ENCODE results near the gene FGF9. TPM values are rescaled to one million over a fixed set of nuclear protein-coding genes. Genes with fewer than 3 reads are reported as not detected.

Gene FGF9
- total RNA-seq, 1 experiment from 2014 or later, result not detected

DNA sequence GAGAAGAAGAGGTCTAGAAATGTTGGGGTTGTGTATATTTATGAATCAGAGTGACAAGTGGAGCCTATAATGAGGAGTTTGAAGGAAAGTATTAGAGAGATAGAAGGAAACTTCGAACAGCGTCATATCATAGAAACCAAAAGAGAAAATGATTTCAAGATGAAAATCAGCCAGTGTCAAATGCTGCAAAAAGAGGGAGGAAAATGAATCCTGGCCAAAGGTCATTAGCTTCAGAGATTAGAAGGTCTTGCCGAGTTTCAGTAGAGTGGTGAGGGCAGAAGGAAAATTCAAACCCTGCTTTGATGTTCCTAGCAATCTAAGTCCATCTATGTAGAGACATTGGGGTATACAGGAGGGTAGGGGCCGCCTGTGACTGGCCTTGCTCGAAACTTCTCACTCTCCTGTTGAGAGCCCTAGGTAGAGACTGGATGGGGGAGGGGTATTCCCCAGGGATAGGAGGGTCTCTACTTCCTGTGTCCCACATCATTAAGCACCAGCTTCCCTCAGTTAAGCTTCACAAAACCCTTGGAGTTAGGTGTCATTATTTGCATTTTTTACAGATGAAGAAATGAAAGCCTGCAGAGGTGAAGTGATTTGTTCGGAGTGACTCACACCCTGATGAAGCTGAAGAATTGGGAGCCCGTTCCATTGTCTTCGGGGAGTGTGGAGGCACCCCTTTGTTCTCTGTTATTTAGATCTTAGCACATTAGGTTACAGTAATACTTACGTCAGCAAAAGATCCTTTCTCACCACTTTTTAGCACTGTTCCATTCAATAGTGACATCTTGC lies 62.8 kb downstream of the FGF9 start:
- ChIA-PET CTCF (interaction anchor here (0.6 kb wide), 1 partner anchor 1397 kb away, joined by 3 read pairs; no protein-coding TSS in a partner anchor), POLR2A (ENCODE audit: unreplicated experiment) (no interaction called here)
- H2AFZ ChIP-seq (ENCODE audit: low read length), result no peak overlapping the region
- H4K20me1 ChIP-seq (ENCODE audit: low read length), result no peaks in the 10 kb centered on the region
- H3K4me3 ChIP-seq (ENCODE audit: low read length), result no peak overlapping the region
- H3K27ac ChIP-seq (ENCODE audit: low read length), result no peak overlapping the region
- DNase-seq (no peak), ATAC-seq (no peak)
- H3K4me2 ChIP-seq (ENCODE audit: low read length), result no peak overlapping the region
- no peaks in the 10 kb centered on the region for H3K9me3 ChIP-seq (ENCODE audit: low read length)
- H3K9me2 ChIP-seq (replicated peaks; ENCODE audit: low read length), result no peaks in the 10 kb centered on the region
- H3K36me3 ChIP-seq (ENCODE audit: low read depth, low read length), result no peaks in the 10 kb centered on the region
- H3K9ac ChIP-seq (ENCODE audit: low read length), result no peak overlapping the region
- no peaks in the 10 kb centered on the region for H3F3A ChIP-seq (ENCODE audit: low read length, unreplicated experiment)
- no peaks in the 10 kb centered on the region for H3K79me2 ChIP-seq (ENCODE audit: low read length)
- TF ChIP-seq, protein P1, sequence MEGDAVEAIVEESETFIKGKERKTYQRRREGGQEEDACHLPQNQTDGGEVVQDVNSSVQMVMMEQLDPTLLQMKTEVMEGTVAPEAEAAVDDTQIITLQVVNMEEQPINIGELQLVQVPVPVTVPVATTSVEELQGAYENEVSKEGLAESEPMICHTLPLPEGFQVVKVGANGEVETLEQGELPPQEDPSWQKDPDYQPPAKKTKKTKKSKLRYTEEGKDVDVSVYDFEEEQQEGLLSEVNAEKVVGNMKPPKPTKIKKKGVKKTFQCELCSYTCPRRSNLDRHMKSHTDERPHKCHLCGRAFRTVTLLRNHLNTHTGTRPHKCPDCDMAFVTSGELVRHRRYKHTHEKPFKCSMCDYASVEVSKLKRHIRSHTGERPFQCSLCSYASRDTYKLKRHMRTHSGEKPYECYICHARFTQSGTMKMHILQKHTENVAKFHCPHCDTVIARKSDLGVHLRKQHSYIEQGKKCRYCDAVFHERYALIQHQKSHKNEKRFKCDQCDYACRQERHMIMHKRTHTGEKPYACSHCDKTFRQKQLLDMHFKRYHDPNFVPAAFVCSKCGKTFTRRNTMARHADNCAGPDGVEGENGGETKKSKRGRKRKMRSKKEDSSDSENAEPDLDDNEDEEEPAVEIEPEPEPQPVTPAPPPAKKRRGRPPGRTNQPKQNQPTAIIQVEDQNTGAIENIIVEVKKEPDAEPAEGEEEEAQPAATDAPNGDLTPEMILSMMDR (conservative IDR thresholded peaks at IDR 0.05; ENCODE audit: low read depth, low read length), result no peak
- TF ChIP-seq EZH2 (IDR thresholded peaks at IDR 0.05; ENCODE audit: low read length, unreplicated experiment), result no peak
- no peak for TF ChIP-seq EZH2phosphoT487 (IDR thresholded peaks at IDR 0.05; ENCODE audit: borderline replicate concordance, low read length)
- intact Hi-C loops (cut with micrococcal nuclease), result no loop called here
- H3K27me3 ChIP-seq (ENCODE audit: low read length), result peaks cover 41% of the 10 kb centered on the region
- H3K4me1 ChIP-seq (ENCODE audit: insufficient read depth, low read length), result no peaks in the 10 kb centered on the region
- no TSS peak for BruUV-seq (replicated peaks)

DNA sequence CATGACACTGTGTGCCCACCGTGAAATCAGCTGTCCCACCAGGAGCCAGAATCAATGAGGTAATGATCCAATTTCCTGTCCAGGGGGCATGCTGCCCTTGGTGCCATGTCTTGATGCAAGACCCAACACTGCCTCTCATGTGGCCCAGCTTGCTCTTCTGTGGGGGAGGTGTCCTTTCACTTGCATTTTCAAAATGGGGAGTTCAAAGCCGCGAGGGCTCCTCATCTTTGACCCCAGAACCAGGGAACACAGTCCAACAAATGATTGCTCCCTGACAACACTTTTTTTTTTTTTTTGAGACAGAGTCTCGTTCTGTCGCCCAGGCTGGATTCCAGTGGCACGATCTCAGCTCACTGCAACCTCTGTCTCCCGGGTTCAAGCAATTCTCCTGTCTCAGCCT lies 64.1 kb downstream of the FGF9 start:
- H3K27me3 ChIP-seq (ENCODE audit: low read length), result peaks cover 39% of the 10 kb centered on the region
- H3F3A ChIP-seq (ENCODE audit: low read length, unreplicated experiment), result no peaks in the 10 kb centered on the region
- ChIA-PET CTCF (no interaction called here), POLR2A (ENCODE audit: unreplicated experiment) (no interaction called here)
- no peaks in the 10 kb centered on the region for H3K9me3 ChIP-seq (ENCODE audit: low read length)
- H3K9ac ChIP-seq (ENCODE audit: low read length), result no peak overlapping the region
- no peaks in the 10 kb centered on the region for H3K4me1 ChIP-seq (ENCODE audit: insufficient read depth, low read length)
- no peaks in the 10 kb centered on the region for H3K36me3 ChIP-seq (ENCODE audit: low read depth, low read length)
- DNase-seq, result no peak
- BruUV-seq (replicated peaks), result no TSS peak
- no peak overlapping the region for H3K27ac ChIP-seq (ENCODE audit: low read length)
- H3K4me2 ChIP-seq (ENCODE audit: low read length), result no peak overlapping the region
- no peak overlapping the region for H3K4me3 ChIP-seq (ENCODE audit: low read length)
- H3K79me2 ChIP-seq (ENCODE audit: low read length), result no peaks in the 10 kb centered on the region
- no peak overlapping the region for H2AFZ ChIP-seq (ENCODE audit: low read length)
- intact Hi-C loops (cut with micrococcal nuclease), result no loop called here
- TF ChIP-seq EZH2phosphoT487 (IDR thresholded peaks at IDR 0.05; ENCODE audit: borderline replicate concordance, low read length), result no peak
- H3K9me2 ChIP-seq (replicated peaks; ENCODE audit: low read length), result no peaks in the 10 kb centered on the region
- H4K20me1 ChIP-seq (ENCODE audit: low read length), result no peaks in the 10 kb centered on the region
- no peak for ATAC-seq

DNA sequence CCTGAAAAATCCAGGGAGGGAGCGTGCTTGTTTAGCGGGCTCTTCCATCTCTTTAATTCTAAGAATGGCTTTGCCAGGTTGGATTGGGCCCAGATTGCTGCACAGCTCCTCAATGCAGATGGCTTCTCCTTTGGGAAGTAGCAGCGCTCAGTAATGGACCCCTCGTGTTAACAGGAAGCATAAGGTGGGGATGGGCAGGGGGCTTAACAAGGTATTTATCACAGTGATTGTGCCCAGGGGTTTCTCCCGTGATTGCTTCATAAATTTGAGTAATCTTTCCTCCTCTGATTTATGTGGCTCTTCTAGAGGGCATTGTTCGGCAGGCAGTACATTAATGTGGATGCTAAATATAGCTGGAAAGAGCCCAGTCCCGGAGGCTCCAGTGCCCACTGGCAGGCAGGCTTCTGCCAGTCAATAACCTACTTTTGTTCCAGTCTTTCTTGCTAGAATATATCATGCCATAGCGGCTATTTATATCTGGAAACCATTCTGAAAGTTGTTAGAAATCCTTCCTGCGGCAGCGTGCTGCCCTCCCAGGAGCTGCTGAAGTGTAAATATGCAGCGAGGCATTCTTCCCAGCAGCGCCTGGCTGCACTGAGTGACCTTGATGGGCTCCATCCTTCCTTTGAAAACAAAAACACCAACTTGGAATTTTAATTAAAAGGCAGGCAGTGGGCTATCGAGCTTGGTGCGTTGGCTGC lies 65.0 kb downstream of the FGF9 start:
- intact Hi-C loops (cut with micrococcal nuclease), result no loop called here
- Histone ChIP-seq H3F3A (ENCODE audit: low read length, unreplicated experiment) (no peaks in the 10 kb centered on the region), H3K9me3 (ENCODE audit: low read length) (no peaks in the 10 kb centered on the region), H3K27ac (ENCODE audit: low read length) (no peak overlapping the region), H3K79me2 (ENCODE audit: low read length) (no peaks in the 10 kb centered on the region), H3K9me2 (replicated peaks; ENCODE audit: low read length) (no peaks in the 10 kb centered on the region), H4K20me1 (ENCODE audit: low read length) (no peaks in the 10 kb centered on the region), H3K4me1 (ENCODE audit: insufficient read depth, low read length) (no peaks in the 10 kb centered on the region), H3K4me3 (ENCODE audit: low read length) (no peak overlapping the region), H3K27me3 (ENCODE audit: low read length) (peaks cover 40% of the 10 kb centered on the region), H3K4me2 (ENCODE audit: low read length) (no peak overlapping the region), H3K9ac (ENCODE audit: low read length) (no peak overlapping the region), H3K36me3 (ENCODE audit: low read depth, low read length) (no peaks in the 10 kb centered on the region), H2AFZ (ENCODE audit: low read length) (no peak overlapping the region)
- DNase-seq, result no peak
- no peak for ATAC-seq
- ChIA-PET CTCF (no interaction called here), POLR2A (ENCODE audit: unreplicated experiment) (no interaction called here)
- TF ChIP-seq, protein P1 (conservative IDR thresholded peaks at IDR 0.05; ENCODE audit: low read depth, low read length), result no peak
- no peak for TF ChIP-seq EZH2phosphoT487 (IDR thresholded peaks at IDR 0.05; ENCODE audit: borderline replicate concordance, low read length)
- TF ChIP-seq EZH2 (IDR thresholded peaks at IDR 0.05; ENCODE audit: low read length, unreplicated experiment), result no peak
- BruUV-seq (replicated peaks), result no TSS peak
